Activated T-cell treated with anti-CD3 and anti-CD28 coated beads, Interleukin-2, amount 50 U/mL, for 4 hours (primary cell): Measurements from ENCODE around the gene OR6Q1. TPM values are rescaled to one million over a fixed set of nuclear protein-coding genes. Genes with fewer than 3 reads are reported as not detected.

Source experiments
- ATAC-seq, 2 donors: fragments of 200-7000 bp; cut with Tn5 transposase; one replicate each; pipeline ENCODE4 v1.10.0; 2021
- DNase-seq: peaks from one replicate; pipeline ENCODE4 v3.0.0-alpha.2; 2020
- H3K27me3 Mint-ChIP-seq: one replicate; pipeline ENCODE4 v1.8.0; 2021; ENCODE audit warnings: low read depth, mixed read lengths
- H3K36me3 Mint-ChIP-seq: one replicate; pipeline ENCODE4 v1.8.0; 2022; ENCODE audit warnings: mixed read lengths; ENCODE audit not compliant: insufficient read depth
- H3K4me1 Mint-ChIP-seq: one replicate; pipeline ENCODE4 v1.8.0; 2021; ENCODE audit warnings: low read depth, mixed read lengths
- H3K4me3 Mint-ChIP-seq: one replicate; pipeline ENCODE4 v1.8.0; 2021; ENCODE audit warnings: mild to moderate bottlenecking, moderate library complexity, mixed read lengths
- H3K9me3 Mint-ChIP-seq: one replicate; pipeline ENCODE4 v1.8.0; 2021; ENCODE audit warnings: mixed read lengths
- total RNA-seq, 3 donors: library from RNA; stranded (reverse); gene quantifications; one replicate each; pipeline ENCODE4 v1.2.1, GENCODE V29; 2021

Gene OR6Q1
- total RNA-seq, 3 donors from 2014 or later: not detected

DNA sequence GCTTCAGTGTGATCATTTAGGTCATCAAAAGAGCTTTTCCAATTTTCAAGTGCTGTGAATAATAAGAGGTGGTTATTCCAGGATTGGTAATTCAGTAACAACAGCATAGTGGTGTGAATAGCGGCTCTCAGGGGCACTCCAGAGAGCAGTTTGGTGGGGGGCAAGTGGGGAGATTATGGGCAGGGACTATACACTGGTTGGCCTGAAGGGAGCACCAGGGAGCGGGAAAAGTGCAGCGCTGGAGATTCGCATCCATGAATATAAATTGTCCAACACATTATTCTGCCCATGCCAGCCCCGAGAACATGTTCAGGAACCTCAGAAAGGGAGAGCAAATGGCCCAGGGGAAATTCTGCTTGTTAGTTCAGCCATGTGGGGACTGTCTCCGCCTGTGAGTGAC is 37.9 kb downstream of the OR6Q1 start:
- DNase-seq: no peak
- H3K27me3 Mint-ChIP-seq: peaks cover 6% of the 10 kb centered on the region
- ATAC-seq: no peak
- no peaks in the 10 kb centered on the region for H3K36me3 Mint-ChIP-seq
- H3K9me3 Mint-ChIP-seq: no peaks in the 10 kb centered on the region
- no peak overlapping the region for H3K4me3 Mint-ChIP-seq
- H3K4me1 Mint-ChIP-seq: no peaks in the 10 kb centered on the region

DNA sequence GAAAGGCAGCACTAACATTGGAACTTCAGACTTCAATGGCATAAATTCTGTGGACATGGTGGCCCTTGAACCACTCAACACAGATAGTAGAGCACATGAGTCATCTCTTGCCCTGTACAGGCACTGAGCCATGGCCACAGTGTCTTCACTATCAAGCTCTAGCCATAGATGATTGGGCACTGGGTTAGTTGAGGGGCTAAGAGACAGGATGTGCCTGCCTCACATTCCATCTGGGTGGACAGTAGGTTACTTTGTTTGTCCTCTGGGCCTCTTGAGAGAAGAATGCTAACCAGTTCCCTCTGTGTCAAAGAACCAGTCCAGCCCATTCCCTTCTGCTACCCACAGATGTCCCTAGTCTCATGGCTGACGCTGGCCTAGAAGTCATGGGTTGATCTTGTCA is 39.8 kb downstream of the OR6Q1 start:
- Mint-ChIP-seq H3K36me3 (no peaks in the 10 kb centered on the region), H3K4me3 (no peak overlapping the region), H3K9me3 (no peaks in the 10 kb centered on the region), H3K27me3 (peaks cover 2% of the 10 kb centered on the region), H3K4me1 (no peaks in the 10 kb centered on the region)
- DNase-seq: no peak
- no peak for ATAC-seq

DNA sequence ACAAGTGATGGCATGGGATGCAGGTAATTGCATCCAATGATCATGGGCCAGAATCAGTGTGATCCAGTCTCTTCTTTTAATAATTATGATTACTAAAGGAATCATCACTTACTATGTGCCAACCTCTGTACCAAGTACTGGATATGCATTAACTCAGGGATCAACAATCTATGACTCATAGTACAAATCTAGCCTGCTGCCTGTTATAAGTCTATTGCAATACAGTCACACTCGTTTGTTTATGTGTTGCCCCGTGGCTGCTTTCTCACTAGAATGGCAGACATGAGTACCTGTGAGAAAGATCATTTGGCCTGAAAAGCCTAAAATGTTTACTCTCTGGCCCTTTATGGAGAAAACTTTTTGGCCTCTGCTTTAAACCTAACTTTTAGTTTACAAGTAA is 45.0 kb downstream of the OR6Q1 start:
- no peaks in the 10 kb centered on the region for H3K27me3 Mint-ChIP-seq
- no peak overlapping the region for H3K4me3 Mint-ChIP-seq
- DNase-seq (no peak), ATAC-seq (no peak)
- H3K4me1 Mint-ChIP-seq: no peaks in the 10 kb centered on the region
- no peaks in the 10 kb centered on the region for H3K9me3 Mint-ChIP-seq
- no peaks in the 10 kb centered on the region for H3K36me3 Mint-ChIP-seq

Other genes starting within 250 kb of the OR6Q1 start
- gene OR9Q1, start 7.1 kb upstream of the OR6Q1 start, total RNA-seq: not detected
- not detected for gene OR9I1, start 94.6 kb downstream of the OR6Q1 start, total RNA-seq
- gene OR9Q2, start 158.1 kb downstream of the OR6Q1 start, total RNA-seq: not detected
- gene OR1S2, start 173.2 kb downstream of the OR6Q1 start, total RNA-seq: not detected
- gene OR1S1, start 181.8 kb downstream of the OR6Q1 start, total RNA-seq: not detected
- gene OR10Q1, start 198.0 kb downstream of the OR6Q1 start, total RNA-seq: not detected
- not detected for gene OR10W1, start 237.3 kb downstream of the OR6Q1 start, total RNA-seq